ENCODE data around the gene KLF6. TPM values are rescaled to one million over a fixed set of nuclear protein-coding genes. Genes with fewer than 3 reads are reported as not detected.

The KLF6 gene
- total and polyA plus RNA-seq, 9 of the 15 experiments (the other 6 are each of a cell fraction or from before 2014, with no cell fraction given) = 3.2 to 23.9 (median 8.0) TPM

- POLR2A ChIA-PET = interaction anchor here (0.5 to 3.4 kb wide), 6 partner anchors 9 to 163 kb away, joined by 3 to 30 read pairs (median 4); partner anchors contain the start of gene KLF6
- 0 out of 3 replicates have a peak, but pooled peaks have one; percentile 7 for ATAC-seq
- TF ChIP-seq ZNF644 (tag; IDR thresholded peaks at IDR 0.05; ENCODE audit: low read depth) (peak; percentile 55; the same call in 1 of the 2 replicates), RBM25 (IDR thresholded peaks at IDR 0.05; ENCODE audit: low read depth, low read length, severe bottlenecking) (no peak), BACH1 (tag; IDR thresholded peaks at IDR 0.05) (peak; percentile 75), PRDM10 (IDR thresholded peaks at IDR 0.05; ENCODE audit: partially characterized antibody) (peak; percentile 88), ERF (CRISPR knock-in tag; IDR thresholded peaks at IDR 0.05) (no peak), ELF1 (tag; IDR thresholded peaks at IDR 0.05) (0 out of 2 replicates have a peak, but pooled peaks have one; percentile 13)
- TF ChIP-seq, protein P1, sequence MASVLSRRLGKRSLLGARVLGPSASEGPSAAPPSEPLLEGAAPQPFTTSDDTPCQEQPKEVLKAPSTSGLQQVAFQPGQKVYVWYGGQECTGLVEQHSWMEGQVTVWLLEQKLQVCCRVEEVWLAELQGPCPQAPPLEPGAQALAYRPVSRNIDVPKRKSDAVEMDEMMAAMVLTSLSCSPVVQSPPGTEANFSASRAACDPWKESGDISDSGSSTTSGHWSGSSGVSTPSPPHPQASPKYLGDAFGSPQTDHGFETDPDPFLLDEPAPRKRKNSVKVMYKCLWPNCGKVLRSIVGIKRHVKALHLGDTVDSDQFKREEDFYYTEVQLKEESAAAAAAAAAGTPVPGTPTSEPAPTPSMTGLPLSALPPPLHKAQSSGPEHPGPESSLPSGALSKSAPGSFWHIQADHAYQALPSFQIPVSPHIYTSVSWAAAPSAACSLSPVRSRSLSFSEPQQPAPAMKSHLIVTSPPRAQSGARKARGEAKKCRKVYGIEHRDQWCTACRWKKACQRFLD (CRISPR knock-in tag; IDR thresholded peaks at IDR 0.05) = peak; percentile 82; the same call in 1 of the 2 replicates
Measured at GRCh38 chr10:3811291-3811870, 26.4 kb upstream of the KLF6 start.

More at GRCh38 chr10:3811291-3811870, 26.4 kb upstream of the KLF6 start:
- Histone ChIP-seq H3K9me1 (ENCODE audit: control insufficient read depth, insufficient read depth, low read length) (no peaks in the 10 kb centered on the region), H3K27ac (ENCODE audit: extremely low read depth, low read depth, low read length) (peak overlapping the region; percentile 91), H3K4me1 (replicated peaks in 1 of 2; ENCODE audit: control insufficient read depth in 2 of 2, insufficient read depth in 2 of 2, low read length in 2 of 2) (peaks cover 38 to 54% of the 10 kb centered on the region in 2 experiments), H3K9ac (ENCODE audit: insufficient read depth in 1 of 2, low read depth in 2 of 2, low read length in 2 of 2) (peak overlapping the region; percentile 79 to 81; a peak in 3 of 4 replicates), H3K79me2 (ENCODE audit: control insufficient read depth, insufficient read depth, low read length) (no peaks in the 10 kb centered on the region), H3K9me3 (replicated peaks; ENCODE audit: control insufficient read depth, insufficient read depth, low read depth, low read length) (no peaks in the 10 kb centered on the region), H3K36me3 (ENCODE audit: control insufficient read depth, insufficient read depth, low read length) (no peaks in the 10 kb centered on the region), H3K4me2 (ENCODE audit: insufficient read depth, low read length) (peak overlapping the region; percentile 86), H3K4me3 (no peak overlapping the region), H4K20me1 (replicated peaks; ENCODE audit: control insufficient read depth, insufficient read depth, low read length) (no peaks in the 10 kb centered on the region), H2AFZ (ENCODE audit: low read depth, low read length) (peak overlapping the region; percentile 98), H3K27me3 (ENCODE audit: control insufficient read depth in 2 of 2, insufficient read depth in 2 of 2, low read length in 2 of 2) (no peaks in the 10 kb centered on the region; a peak in 1 of 5 replicates)
- intact Hi-C loops (cut with micrococcal nuclease) (loop anchor here (2.0 kb wide), 1 partner anchor 79 kb away; no protein-coding TSS in a partner anchor), in situ Hi-C loops (cut with MboI) (no loop called here)
- WGBS (ENCODE audit: insufficient coverage, low coverage, missing lambda C conversion rate) = 49% methylated on average over 7 of the region's 7 CpGs
- no peak for FAIRE-seq
- no peak for DNase-seq (ENCODE audit: extremely low read depth in 1 of 4, low spot score in 3 of 4)
- CTCF ChIA-PET (ENCODE audit: low intra/inter-chr PET ratio) = no interaction called here
- no TSS peak for BruUV-seq (replicated peaks)

All from K562 (cell line).